Measurements from ENCODE around the gene DBH.

Gene DBH

DNA sequence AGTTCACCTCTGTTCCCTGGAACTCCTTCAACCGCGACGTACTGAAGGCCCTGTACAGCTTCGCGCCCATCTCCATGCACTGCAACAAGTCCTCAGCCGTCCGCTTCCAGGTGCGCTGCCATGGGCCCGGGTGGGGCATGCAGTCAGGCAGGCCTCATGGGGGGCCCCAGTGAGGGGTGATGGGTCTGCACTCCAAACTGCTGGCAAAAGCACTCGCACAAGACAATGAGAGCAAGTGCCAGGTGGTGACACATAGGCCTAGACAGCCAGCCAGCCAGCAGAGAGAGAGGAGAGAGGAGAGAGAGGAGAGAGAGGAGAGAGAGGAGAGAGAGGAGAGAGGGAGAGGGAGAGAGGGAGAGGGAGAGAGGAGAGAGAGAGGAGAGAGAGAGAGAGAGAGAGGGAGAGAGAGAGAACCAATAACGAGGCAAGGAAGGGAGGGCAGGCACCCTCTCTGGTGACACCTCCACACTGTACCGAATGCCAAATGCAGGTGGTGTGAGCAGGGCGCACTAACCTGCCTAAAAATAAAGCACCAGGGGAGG lies 21.0 kb downstream of the DBH start:
- no peaks in the 10 kb centered on the region for H3K9me3 ChIP-seq (ENCODE audit: insufficient read depth, low read length)
- TF ChIP-seq, protein P1, sequence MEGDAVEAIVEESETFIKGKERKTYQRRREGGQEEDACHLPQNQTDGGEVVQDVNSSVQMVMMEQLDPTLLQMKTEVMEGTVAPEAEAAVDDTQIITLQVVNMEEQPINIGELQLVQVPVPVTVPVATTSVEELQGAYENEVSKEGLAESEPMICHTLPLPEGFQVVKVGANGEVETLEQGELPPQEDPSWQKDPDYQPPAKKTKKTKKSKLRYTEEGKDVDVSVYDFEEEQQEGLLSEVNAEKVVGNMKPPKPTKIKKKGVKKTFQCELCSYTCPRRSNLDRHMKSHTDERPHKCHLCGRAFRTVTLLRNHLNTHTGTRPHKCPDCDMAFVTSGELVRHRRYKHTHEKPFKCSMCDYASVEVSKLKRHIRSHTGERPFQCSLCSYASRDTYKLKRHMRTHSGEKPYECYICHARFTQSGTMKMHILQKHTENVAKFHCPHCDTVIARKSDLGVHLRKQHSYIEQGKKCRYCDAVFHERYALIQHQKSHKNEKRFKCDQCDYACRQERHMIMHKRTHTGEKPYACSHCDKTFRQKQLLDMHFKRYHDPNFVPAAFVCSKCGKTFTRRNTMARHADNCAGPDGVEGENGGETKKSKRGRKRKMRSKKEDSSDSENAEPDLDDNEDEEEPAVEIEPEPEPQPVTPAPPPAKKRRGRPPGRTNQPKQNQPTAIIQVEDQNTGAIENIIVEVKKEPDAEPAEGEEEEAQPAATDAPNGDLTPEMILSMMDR (IDR thresholded peaks at IDR 0.05; ENCODE audit: insufficient read depth, low read length, poor library complexity, severe bottlenecking) = no peak
- no peak for TF ChIP-seq EZH2phosphoT487 (conservative IDR thresholded peaks at IDR 0.05; ENCODE audit: low read length)
- no peak overlapping the region for H3K4me3 ChIP-seq (ENCODE audit: insufficient read depth, low read length, poor library complexity, severe bottlenecking)
- no peak overlapping the region for H2AFZ ChIP-seq (ENCODE audit: low read depth, low read length, severe bottlenecking)
- no peak overlapping the region for H3K9ac ChIP-seq (ENCODE audit: low read length)
- no peaks in the 10 kb centered on the region for H3K27me3 ChIP-seq (ENCODE audit: low read length)
- H3F3A ChIP-seq (ENCODE audit: insufficient read depth) = no peaks in the 10 kb centered on the region
- H3K79me2 ChIP-seq (ENCODE audit: insufficient read depth, low read length) = no peaks in the 10 kb centered on the region
- no peak overlapping the region for H3K4me2 ChIP-seq (ENCODE audit: low read depth, low read length, poor library complexity, severe bottlenecking)
- H3K36me3 ChIP-seq (ENCODE audit: low read length) = no peaks in the 10 kb centered on the region
- H3K27ac ChIP-seq (ENCODE audit: low read depth, low read length) = no peak overlapping the region
- H4K20me1 ChIP-seq (ENCODE audit: low read depth, low read length) = no peaks in the 10 kb centered on the region
- H3K9me2 ChIP-seq (replicated peaks; ENCODE audit: insufficient read depth, low read length) = no peaks in the 10 kb centered on the region

DNA sequence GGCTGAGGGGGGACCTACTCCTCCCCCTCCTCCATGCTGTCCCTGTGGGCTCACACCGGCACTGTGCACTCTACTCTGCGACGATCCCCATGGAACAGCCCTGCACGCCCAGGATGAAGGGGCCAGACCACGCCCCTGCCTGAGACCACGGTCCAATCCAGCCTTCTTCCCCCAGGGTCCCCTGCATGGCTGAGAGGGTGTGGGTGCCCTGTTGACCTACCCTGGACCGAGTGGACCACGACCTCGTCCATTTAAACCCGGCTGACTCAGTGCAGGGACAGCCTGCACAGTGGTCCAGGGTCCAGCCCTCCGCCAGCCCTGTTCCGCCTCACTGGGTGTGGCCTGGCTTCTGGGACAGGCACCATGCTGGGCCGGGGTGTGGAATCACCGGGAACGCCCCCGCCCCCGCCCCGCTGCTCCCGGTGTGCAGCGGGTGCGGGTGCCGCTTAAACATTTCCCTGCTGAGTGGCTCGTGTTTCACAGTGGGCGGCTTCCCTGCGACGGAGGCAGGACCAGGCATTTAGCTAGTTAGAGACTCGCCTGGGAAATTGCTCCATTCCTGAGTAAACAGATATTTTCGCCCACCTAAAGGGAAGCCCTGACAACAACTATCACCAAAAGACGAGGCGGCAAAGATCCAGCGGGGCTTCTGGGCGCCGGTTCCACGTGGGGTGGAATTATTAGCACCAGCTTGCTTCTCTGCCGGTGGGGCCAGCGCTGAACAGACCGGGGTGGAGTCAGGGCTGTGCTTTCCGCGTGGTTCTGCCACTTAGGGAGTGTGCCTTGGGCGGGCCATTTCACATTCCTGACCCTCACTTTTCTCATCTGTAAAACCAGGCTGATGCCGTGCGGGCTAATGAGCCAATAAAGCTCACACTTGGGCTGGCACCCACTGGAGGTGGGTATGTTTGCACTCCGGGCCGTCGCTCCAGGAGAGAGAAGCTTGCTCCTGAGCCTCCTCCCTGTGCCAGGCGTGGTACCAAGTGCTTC lies 22.6 kb downstream of the DBH start:
- no peaks in the 10 kb centered on the region for H4K20me1 ChIP-seq (ENCODE audit: low read depth, low read length)
- H3K4me3 ChIP-seq (ENCODE audit: insufficient read depth, low read length, poor library complexity, severe bottlenecking) = no peak overlapping the region
- H3K27me3 ChIP-seq (ENCODE audit: low read length) = no peaks in the 10 kb centered on the region
- no peak overlapping the region for H2AFZ ChIP-seq (ENCODE audit: low read depth, low read length, severe bottlenecking)
- H3K4me2 ChIP-seq (ENCODE audit: low read depth, low read length, poor library complexity, severe bottlenecking) = no peak overlapping the region
- no peaks in the 10 kb centered on the region for H3K36me3 ChIP-seq (ENCODE audit: low read length)
- TF ChIP-seq, protein P1 (IDR thresholded peaks at IDR 0.05; ENCODE audit: insufficient read depth, low read length, poor library complexity, severe bottlenecking) = no peak
- no peak for TF ChIP-seq EZH2phosphoT487 (conservative IDR thresholded peaks at IDR 0.05; ENCODE audit: low read length)
- H3K27ac ChIP-seq (ENCODE audit: low read depth, low read length) = no peak overlapping the region
- no peaks in the 10 kb centered on the region for H3K9me3 ChIP-seq (ENCODE audit: insufficient read depth, low read length)
- H3K79me2 ChIP-seq (ENCODE audit: insufficient read depth, low read length) = no peaks in the 10 kb centered on the region
- H3F3A ChIP-seq (ENCODE audit: insufficient read depth) = no peaks in the 10 kb centered on the region
- H3K9ac ChIP-seq (ENCODE audit: low read length) = no peak overlapping the region
- no peaks in the 10 kb centered on the region for H3K9me2 ChIP-seq (replicated peaks; ENCODE audit: insufficient read depth, low read length)

DNA sequence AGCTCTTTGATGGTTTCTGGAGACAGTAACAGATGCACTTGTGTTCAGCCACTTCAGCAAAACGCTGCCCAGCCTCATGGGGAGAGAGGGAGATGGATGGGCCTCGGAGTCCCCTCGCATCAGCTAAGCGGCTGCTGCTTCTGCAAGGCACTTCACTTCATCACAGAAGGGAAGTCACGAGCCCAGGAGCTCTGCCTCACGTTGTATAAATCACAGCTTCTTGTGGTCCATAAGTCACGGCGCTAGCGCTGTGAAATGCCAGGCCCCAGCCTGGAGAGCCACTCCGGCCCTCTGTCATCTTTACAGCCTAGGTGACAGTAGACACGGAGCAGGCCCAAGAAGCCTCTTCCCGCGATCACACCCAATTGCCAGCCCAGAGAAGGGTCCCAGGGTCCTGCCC lies 23.4 kb downstream of the DBH start:
- no peak overlapping the region for H3K27ac ChIP-seq (ENCODE audit: low read depth, low read length)
- H3K4me3 ChIP-seq (ENCODE audit: insufficient read depth, low read length, poor library complexity, severe bottlenecking) = no peak overlapping the region
- H3K4me2 ChIP-seq (ENCODE audit: low read depth, low read length, poor library complexity, severe bottlenecking) = no peak overlapping the region
- H3K79me2 ChIP-seq (ENCODE audit: insufficient read depth, low read length) = no peaks in the 10 kb centered on the region
- H3F3A ChIP-seq (ENCODE audit: insufficient read depth) = no peaks in the 10 kb centered on the region
- no peaks in the 10 kb centered on the region for H3K9me3 ChIP-seq (ENCODE audit: insufficient read depth, low read length)
- TF ChIP-seq, protein P1 (IDR thresholded peaks at IDR 0.05; ENCODE audit: insufficient read depth, low read length, poor library complexity, severe bottlenecking) = no peak
- no peak for TF ChIP-seq EZH2phosphoT487 (conservative IDR thresholded peaks at IDR 0.05; ENCODE audit: low read length)
- no peaks in the 10 kb centered on the region for H4K20me1 ChIP-seq (ENCODE audit: low read depth, low read length)
- no peaks in the 10 kb centered on the region for H3K27me3 ChIP-seq (ENCODE audit: low read length)
- no peaks in the 10 kb centered on the region for H3K9me2 ChIP-seq (replicated peaks; ENCODE audit: insufficient read depth, low read length)
- H2AFZ ChIP-seq (ENCODE audit: low read depth, low read length, severe bottlenecking) = no peak overlapping the region
- H3K36me3 ChIP-seq (ENCODE audit: low read length) = no peaks in the 10 kb centered on the region
- no peak overlapping the region for H3K9ac ChIP-seq (ENCODE audit: low read length)
